HepG2 (cell line): Measurements from ENCODE around the gene ZNF391. TPM values are rescaled to one million over a fixed set of nuclear protein-coding genes. Genes with fewer than 3 reads are reported as not detected.

Experiments
- DPF2 ChIP-seq: sonication (generic); formaldehyde crosslinking; IDR thresholded peaks from 2 replicates; pipeline ENCODE4 v1.4.0; 2020; ENCODE audit warnings: mild to moderate bottlenecking, low read depth, missing genetic modification reagents, borderline replicate concordance
- IRX3 ChIP-seq: sonication (generic); formaldehyde crosslinking; IDR thresholded peaks from 2 replicates; pipeline ENCODE4 v1.8.1; 2023; ENCODE audit warnings: mild to moderate bottlenecking, low read depth, missing genetic modification reagents, borderline replicate concordance
- ISL2 ChIP-seq: sonication (generic); formaldehyde crosslinking; IDR thresholded peaks from 2 replicates; pipeline ENCODE4 v1.5.0; 2020; ENCODE audit warnings: missing genetic modification reagents
- MBNL3 ChIP-seq: fragments of 250-450 bp; sonication (Bioruptor Pico); conservative IDR thresholded peaks from 2 replicates; pipeline ENCODE4 v1.8.0; 2022; ENCODE audit warnings: mild to moderate bottlenecking, inconsistent platforms
- MED13 ChIP-seq: sonication (generic); formaldehyde crosslinking; IDR thresholded peaks from 2 replicates; pipeline ENCODE4 v1.5.0; 2020; ENCODE audit warnings: missing genetic modification reagents
- MYNN ChIP-seq: sonication (generic); formaldehyde crosslinking; IDR thresholded peaks from 2 replicates; pipeline ENCODE4 v1.4.0; 2020; ENCODE audit warnings: mild to moderate bottlenecking, low read depth, missing genetic modification reagents
- ONECUT2 ChIP-seq: sonication (generic); formaldehyde crosslinking; IDR thresholded peaks from 2 replicates; pipeline ENCODE4 v1.4.0; 2020; ENCODE audit warnings: missing genetic modification reagents
- SNAPC2 ChIP-seq: sonication (generic); formaldehyde crosslinking; IDR thresholded peaks from 2 replicates; pipeline ENCODE4 v1.8.1; 2022; ENCODE audit warnings: mild to moderate bottlenecking, missing genetic modification reagents
- ZFP1 ChIP-seq: IDR thresholded peaks from 2 replicates; pipeline ENCODE4 v1.6.1; 2016
- ZNF432 ChIP-seq: sonication (generic); formaldehyde crosslinking; IDR thresholded peaks from 2 replicates; pipeline ENCODE4 v1.5.0; 2020; ENCODE audit warnings: missing genetic modification reagents, mild to moderate bottlenecking, borderline replicate concordance
- ZNF496 ChIP-seq: sonication (generic); formaldehyde crosslinking; IDR thresholded peaks from 2 replicates; pipeline ENCODE4 v1.8.1; 2023; ENCODE audit warnings: mild to moderate bottlenecking, moderate library complexity, missing genetic modification reagents; ENCODE audit not compliant: insufficient replicate concordance
- ZNF713 ChIP-seq: sonication (generic); formaldehyde crosslinking; IDR thresholded peaks from 2 replicates; pipeline ENCODE4 v1.4.0; 2020; ENCODE audit warnings: mild to moderate bottlenecking, missing genetic modification reagents
- ZNF768 ChIP-seq: sonication (generic); formaldehyde crosslinking; IDR thresholded peaks from 2 replicates; pipeline ENCODE4 v1.4.0; 2020; ENCODE audit warnings: missing genetic modification reagents
- ZNF841 ChIP-seq: sonication (generic); formaldehyde crosslinking; IDR thresholded peaks from 2 replicates; pipeline ENCODE4 v1.8.1; 2023; ENCODE audit warnings: missing genetic modification reagents, borderline replicate concordance
- ZNF878 ChIP-seq: sonication (generic); formaldehyde crosslinking; IDR thresholded peaks from 2 replicates; pipeline ENCODE4 v1.8.1; 2023; ENCODE audit warnings: mild to moderate bottlenecking, missing genetic modification reagents, moderate library complexity
- polyA plus RNA-seq, 8 experiments: library from polyadenylated mRNA; depleted of rRNA in 3 of 8; stranded (reverse) in 7 of 8; unstranded in 1 of 8; fragments of >200 nt; fragmentation: Illumina TruSeq in 4 of 8; extraction: Trizol in 4 of 8; gene quantifications; 2 replicates each; pipeline versions ENCODE4 v1.2.1 to v1.2.3, GENCODE V29; 2011 to 2016; ENCODE audit warnings: low read depth in 4 of 8, missing spikeins in 1 of 8, mixed read lengths in 1 of 8; ENCODE audit not compliant: insufficient read depth in 1 of 8
- total RNA-seq, 5 experiments: library from RNA; depleted of rRNA; stranded (reverse); fragments of >200 nt; fragmentation: Illumina TruSeq; extraction: Trizol; gene quantifications; 2 replicates each; pipeline ENCODE4 v1.2.3, GENCODE V29; 2016; ENCODE audit warnings: low read depth in 1 of 5
- TF ChIP-seq, protein P1 (sequence below): sonication (generic); formaldehyde crosslinking; IDR thresholded peaks from 2 replicates; pipeline ENCODE4 v1.4.0; 2020; ENCODE audit warnings: missing genetic modification reagents
- TF ChIP-seq, protein P2 (sequence below): sonication (generic); formaldehyde crosslinking; IDR thresholded peaks from 2 replicates; pipeline ENCODE4 v1.4.0; 2020; ENCODE audit warnings: missing genetic modification reagents, borderline replicate concordance
- TF ChIP-seq, protein P3 (sequence below): sonication (generic); formaldehyde crosslinking; IDR thresholded peaks from 2 replicates; pipeline ENCODE4 v1.5.0; 2020; ENCODE audit warnings: missing genetic modification reagents
- TF ChIP-seq, protein P4 (sequence below): sonication (generic); formaldehyde crosslinking; IDR thresholded peaks from 2 replicates; pipeline ENCODE4 v1.5.0; 2020; ENCODE audit warnings: missing genetic modification reagents

Gene ZNF391
- total and polyA plus RNA-seq, 2 of the 13 experiments (the other 11 are each of a cell fraction or from before 2014, with no cell fraction given): 0.78 to 1.7 TPM

DNA sequence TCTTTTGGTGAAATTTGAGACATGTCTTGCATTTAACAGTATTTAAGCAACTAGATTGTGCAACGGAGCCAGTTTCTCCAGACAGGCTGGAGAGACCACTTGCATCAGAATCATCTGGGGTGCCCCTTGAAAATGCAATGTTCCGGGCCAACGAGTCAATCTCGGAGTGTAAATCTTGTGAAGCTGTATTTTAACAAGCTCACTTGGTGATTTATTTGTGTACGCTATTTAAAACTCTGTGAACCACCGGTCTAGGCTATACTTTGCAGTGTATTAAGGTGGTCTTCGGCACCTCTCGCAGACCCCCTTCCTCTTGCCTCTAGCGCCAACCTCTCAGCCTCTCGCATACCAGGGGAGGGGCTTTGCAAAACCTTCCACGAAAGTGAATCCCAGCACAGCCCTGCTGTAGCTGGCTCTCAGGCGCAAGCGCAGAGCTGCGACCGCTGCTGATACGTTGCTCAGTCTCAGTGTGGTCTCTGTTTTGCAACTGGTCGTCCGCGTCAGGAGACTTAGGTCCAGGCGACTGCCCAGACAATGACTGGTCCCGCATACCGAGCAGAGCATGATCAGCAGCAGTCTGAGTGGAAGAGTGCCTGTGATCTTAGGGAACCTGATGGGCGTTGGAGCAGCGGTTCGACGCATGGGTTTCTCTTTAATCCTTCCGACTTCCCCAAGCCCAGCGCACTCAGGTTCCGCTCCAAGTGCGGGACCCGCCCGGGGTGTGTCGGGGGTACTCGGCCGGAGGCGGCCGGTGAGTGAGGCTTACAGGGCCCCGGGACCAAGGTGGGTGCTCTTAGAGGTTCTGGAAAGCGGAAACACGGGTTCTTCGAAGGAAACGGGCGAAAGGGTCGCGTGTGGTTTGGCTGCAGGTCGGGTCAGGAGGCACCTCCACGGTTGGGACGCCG, at the start of gene ZNF391 (continued):
- TF ChIP-seq, protein P1, sequence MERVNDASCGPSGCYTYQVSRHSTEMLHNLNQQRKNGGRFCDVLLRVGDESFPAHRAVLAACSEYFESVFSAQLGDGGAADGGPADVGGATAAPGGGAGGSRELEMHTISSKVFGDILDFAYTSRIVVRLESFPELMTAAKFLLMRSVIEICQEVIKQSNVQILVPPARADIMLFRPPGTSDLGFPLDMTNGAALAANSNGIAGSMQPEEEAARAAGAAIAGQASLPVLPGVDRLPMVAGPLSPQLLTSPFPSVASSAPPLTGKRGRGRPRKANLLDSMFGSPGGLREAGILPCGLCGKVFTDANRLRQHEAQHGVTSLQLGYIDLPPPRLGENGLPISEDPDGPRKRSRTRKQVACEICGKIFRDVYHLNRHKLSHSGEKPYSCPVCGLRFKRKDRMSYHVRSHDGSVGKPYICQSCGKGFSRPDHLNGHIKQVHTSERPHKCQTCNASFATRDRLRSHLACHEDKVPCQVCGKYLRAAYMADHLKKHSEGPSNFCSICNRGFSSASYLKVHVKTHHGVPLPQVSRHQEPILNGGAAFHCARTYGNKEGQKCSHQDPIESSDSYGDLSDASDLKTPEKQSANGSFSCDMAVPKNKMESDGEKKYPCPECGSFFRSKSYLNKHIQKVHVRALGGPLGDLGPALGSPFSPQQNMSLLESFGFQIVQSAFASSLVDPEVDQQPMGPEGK (CRISPR knock-in tag): peak; percentile 33; the same call in 1 of the 2 replicates
- TF ChIP-seq ZNF878 (CRISPR knock-in tag) (peak; percentile 50; the same call in 1 of the 2 replicates), SNAPC2 (CRISPR knock-in tag) (peak; percentile 94), MBNL3 (0 out of 2 replicates have a peak, but pooled peaks have one; percentile 38), ZNF841 (CRISPR knock-in tag) (no peak), ZNF432 (CRISPR knock-in tag) (no peak), ZNF496 (CRISPR knock-in tag) (no peak), ISL2 (CRISPR knock-in tag) (no peak), ZNF713 (CRISPR knock-in tag) (no peak), ZFP1 (peak; percentile 79), ONECUT2 (CRISPR knock-in tag) (peak; percentile 46; the same call in 1 of the 2 replicates), IRX3 (CRISPR knock-in tag) (peak; percentile 87; the same call in 1 of the 2 replicates), DPF2 (CRISPR knock-in tag) (no peak), MYNN (CRISPR knock-in tag) (no peak; the same call in 1 of the 2 replicates), ZNF768 (CRISPR knock-in tag) (peak; percentile 96), MED13 (CRISPR knock-in tag) (peak; percentile 43; the same call in 1 of the 2 replicates)
- TF ChIP-seq, protein P2, sequence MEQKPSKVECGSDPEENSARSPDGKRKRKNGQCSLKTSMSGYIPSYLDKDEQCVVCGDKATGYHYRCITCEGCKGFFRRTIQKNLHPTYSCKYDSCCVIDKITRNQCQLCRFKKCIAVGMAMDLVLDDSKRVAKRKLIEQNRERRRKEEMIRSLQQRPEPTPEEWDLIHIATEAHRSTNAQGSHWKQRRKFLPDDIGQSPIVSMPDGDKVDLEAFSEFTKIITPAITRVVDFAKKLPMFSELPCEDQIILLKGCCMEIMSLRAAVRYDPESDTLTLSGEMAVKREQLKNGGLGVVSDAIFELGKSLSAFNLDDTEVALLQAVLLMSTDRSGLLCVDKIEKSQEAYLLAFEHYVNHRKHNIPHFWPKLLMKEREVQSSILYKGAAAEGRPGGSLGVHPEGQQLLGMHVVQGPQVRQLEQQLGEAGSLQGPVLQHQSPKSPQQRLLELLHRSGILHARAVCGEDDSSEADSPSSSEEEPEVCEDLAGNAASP (CRISPR knock-in tag): 0 out of 2 replicates have a peak, but pooled peaks have one; percentile 52
- TF ChIP-seq, protein P3, sequence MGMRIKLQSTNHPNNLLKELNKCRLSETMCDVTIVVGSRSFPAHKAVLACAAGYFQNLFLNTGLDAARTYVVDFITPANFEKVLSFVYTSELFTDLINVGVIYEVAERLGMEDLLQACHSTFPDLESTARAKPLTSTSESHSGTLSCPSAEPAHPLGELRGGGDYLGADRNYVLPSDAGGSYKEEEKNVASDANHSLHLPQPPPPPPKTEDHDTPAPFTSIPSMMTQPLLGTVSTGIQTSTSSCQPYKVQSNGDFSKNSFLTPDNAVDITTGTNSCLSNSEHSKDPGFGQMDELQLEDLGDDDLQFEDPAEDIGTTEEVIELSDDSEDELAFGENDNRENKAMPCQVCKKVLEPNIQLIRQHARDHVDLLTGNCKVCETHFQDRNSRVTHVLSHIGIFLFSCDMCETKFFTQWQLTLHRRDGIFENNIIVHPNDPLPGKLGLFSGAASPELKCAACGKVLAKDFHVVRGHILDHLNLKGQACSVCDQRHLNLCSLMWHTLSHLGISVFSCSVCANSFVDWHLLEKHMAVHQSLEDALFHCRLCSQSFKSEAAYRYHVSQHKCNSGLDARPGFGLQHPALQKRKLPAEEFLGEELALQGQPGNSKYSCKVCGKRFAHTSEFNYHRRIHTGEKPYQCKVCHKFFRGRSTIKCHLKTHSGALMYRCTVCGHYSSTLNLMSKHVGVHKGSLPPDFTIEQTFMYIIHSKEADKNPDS (CRISPR knock-in tag): 0 out of 2 replicates have a peak, but pooled peaks have one; percentile 72
- TF ChIP-seq, protein P4, sequence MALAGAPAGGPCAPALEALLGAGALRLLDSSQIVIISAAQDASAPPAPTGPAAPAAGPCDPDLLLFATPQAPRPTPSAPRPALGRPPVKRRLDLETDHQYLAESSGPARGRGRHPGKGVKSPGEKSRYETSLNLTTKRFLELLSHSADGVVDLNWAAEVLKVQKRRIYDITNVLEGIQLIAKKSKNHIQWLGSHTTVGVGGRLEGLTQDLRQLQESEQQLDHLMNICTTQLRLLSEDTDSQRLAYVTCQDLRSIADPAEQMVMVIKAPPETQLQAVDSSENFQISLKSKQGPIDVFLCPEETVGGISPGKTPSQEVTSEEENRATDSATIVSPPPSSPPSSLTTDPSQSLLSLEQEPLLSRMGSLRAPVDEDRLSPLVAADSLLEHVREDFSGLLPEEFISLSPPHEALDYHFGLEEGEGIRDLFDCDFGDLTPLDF (CRISPR knock-in tag): 0 out of 2 replicates have a peak, but pooled peaks have one; percentile 33
